MM.1S (cell line): ENCODE results near the gene HDAC9.

Source experiments
- EZH2 ChIP-seq: fragments of 300-600 bp; sonication (generic); optimal IDR thresholded peaks from 2 replicates; pipeline ENCODE3; 2017; ENCODE audit warnings: low read depth, mild to moderate bottlenecking, antibody characterized with exemption, low read length, mixed read lengths
- EZH2phosphoT487 ChIP-seq: fragments of 300-600 bp; sonication (generic); IDR thresholded peaks from 2 replicates; pipeline ENCODE4 v1.6.1; 2018; ENCODE audit warnings: antibody characterized with exemption, low read length
- TF ChIP-seq, protein P1 (sequence below): fragments of 300-600 bp; sonication (generic); IDR thresholded peaks from 2 replicates; pipeline ENCODE4 v1.5.1; 2016; ENCODE audit warnings: antibody characterized with exemption, low read length, mixed read lengths

DNA sequence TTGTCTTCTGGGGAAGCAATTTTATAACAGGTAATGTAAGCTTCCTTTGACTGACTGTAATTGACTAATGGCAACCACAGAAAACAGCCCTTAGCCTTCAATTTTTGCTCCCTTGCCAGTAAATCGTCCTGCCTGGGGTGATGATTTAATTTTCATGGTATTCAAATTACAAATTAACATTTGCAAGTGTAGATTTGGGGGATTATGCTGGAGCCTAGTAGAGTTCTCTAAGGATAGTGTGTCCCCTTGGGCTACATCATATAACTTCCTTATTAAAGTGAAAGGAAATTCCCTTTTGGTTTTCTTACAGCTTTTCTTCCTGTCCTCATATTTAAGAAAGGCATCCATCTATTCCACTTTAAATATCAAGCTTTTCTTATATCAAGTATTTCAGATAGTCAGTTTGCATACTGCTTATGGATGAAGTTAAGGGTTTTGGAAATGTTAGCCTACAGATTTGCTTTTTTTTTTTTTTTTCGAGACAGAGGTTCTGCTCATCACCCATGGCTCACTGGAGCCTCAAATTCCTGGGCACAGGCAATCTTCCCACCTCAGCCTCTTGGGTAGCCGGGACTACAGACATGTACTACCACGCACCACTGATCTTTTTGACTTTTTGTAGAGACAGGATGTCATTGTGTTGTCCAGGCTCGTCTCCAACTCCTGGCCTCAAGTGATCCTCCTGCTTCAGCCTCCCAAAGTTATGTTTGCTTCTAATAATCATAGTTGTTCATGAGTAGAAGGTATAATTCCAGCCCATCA lies 35.9 kb upstream of the HDAC9 start:
- TF ChIP-seq, protein P1, sequence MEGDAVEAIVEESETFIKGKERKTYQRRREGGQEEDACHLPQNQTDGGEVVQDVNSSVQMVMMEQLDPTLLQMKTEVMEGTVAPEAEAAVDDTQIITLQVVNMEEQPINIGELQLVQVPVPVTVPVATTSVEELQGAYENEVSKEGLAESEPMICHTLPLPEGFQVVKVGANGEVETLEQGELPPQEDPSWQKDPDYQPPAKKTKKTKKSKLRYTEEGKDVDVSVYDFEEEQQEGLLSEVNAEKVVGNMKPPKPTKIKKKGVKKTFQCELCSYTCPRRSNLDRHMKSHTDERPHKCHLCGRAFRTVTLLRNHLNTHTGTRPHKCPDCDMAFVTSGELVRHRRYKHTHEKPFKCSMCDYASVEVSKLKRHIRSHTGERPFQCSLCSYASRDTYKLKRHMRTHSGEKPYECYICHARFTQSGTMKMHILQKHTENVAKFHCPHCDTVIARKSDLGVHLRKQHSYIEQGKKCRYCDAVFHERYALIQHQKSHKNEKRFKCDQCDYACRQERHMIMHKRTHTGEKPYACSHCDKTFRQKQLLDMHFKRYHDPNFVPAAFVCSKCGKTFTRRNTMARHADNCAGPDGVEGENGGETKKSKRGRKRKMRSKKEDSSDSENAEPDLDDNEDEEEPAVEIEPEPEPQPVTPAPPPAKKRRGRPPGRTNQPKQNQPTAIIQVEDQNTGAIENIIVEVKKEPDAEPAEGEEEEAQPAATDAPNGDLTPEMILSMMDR: no peak
- TF ChIP-seq EZH2 (no peak), EZH2phosphoT487 (no peak)
